H1 (cell line): ENCODE measurements around the gene PFN3. TPM values are rescaled to one million over a fixed set of nuclear protein-coding genes. Genes with fewer than 3 reads are reported as not detected.

Experiments used
- CTCF ChIA-PET: fragments of 300-600 bp; sonication (Branson Sonifier 250); formaldehyde crosslinking; loops from one replicate; lab custom pipeline; 2021; ENCODE audit not compliant: partially characterized antibody; lab: Charles Lee
- POLR2A ChIA-PET: fragments of 300-600 bp; sonication (Branson Sonifier 250); formaldehyde crosslinking; loops from one replicate; lab custom pipeline; 2021; ENCODE audit warnings: inconsistent platforms; ENCODE audit not compliant: partially characterized antibody; lab: Charles Lee
- DNase-seq, 2 experiments: peaks; one replicate each; pipeline versions ENCODE4 v3.0.0 to v3.0.0-alpha.2; 2010 to 2022; ENCODE audit warnings: low spot score in 2 of 2, low read depth in 1 of 2, mixed read lengths in 1 of 2
- FAIRE-seq: peaks from 2 replicates; lab custom pipeline; 2011; peaks lifted over from hg19 to GRCh38; lab: Jason Lieb, UNC
- H2AFZ ChIP-seq: 2 replicates; pipeline ENCODE4 v1.8.1; 2012; ENCODE audit warnings: low read length, inconsistent platforms
- H2AK5ac ChIP-seq: 2 replicates; pipeline ENCODE4 v1.6.1; 2013; ENCODE audit warnings: low read depth, low read length
- H2BK120ac ChIP-seq: replicated peaks from 2 replicates; pipeline ENCODE3; 2013; ENCODE audit warnings: low read depth, low read length, inconsistent platforms
- H2BK12ac ChIP-seq: 2 replicates; pipeline ENCODE4 v1.6.1; 2013; ENCODE audit warnings: low read depth, low read length
- H2BK15ac ChIP-seq: 2 replicates; pipeline ENCODE4 v1.6.1; 2013; ENCODE audit warnings: low read length
- H2BK20ac ChIP-seq: 2 replicates; pipeline ENCODE4 v1.6.1; 2013; ENCODE audit warnings: low read length
- H2BK5ac ChIP-seq: 2 replicates; pipeline ENCODE4 v1.6.1; 2013; ENCODE audit warnings: low read depth, low read length
- H3K14ac ChIP-seq: 2 replicates; pipeline ENCODE4 v1.6.1; 2013; ENCODE audit warnings: inconsistent platforms; ENCODE audit not compliant: insufficient read length
- H3K18ac ChIP-seq: 2 replicates; pipeline ENCODE4 v1.6.1; 2013; ENCODE audit warnings: low read length; ENCODE audit errors: extremely low read depth
- H3K23ac ChIP-seq: 2 replicates; pipeline ENCODE4 v1.6.1; 2013; ENCODE audit warnings: inconsistent platforms; ENCODE audit not compliant: insufficient read length
- H3K23me2 ChIP-seq: 2 replicates; pipeline ENCODE4 v1.6.1; 2013; ENCODE audit warnings: low read depth, low read length
- H3K27ac ChIP-seq: 2 replicates; pipeline ENCODE4 v1.6.1; 2011; ENCODE audit warnings: low read depth, low read length, inconsistent platforms
- H3K27me3 ChIP-seq, 4 experiments: replicated peaks in 1 of 4; 1 replicate in 1 of 4; 2 replicates in 3 of 4; pipeline versions ENCODE4 v1.6.1 to v1.8.1; 2011 to 2013; ENCODE audit warnings: low read length in 3 of 4, mild to moderate bottlenecking in 3 of 4, inconsistent platforms in 2 of 4, mixed read lengths in 2 of 4, moderate library complexity in 1 of 4; ENCODE audit not compliant: control insufficient read depth in 3 of 4, insufficient read depth in 3 of 4; ENCODE audit errors: extremely low read depth in 1 of 4
- H3K36me3 ChIP-seq, 4 experiments: 2 replicates each; pipeline versions ENCODE4 v1.6.1 to v1.8.1; 2011 to 2013; ENCODE audit warnings: mild to moderate bottlenecking in 4 of 4, low read length in 3 of 4, moderate library complexity in 2 of 4, control low read depth in 1 of 4, inconsistent platforms in 1 of 4; ENCODE audit not compliant: insufficient read depth in 4 of 4, control insufficient read depth in 2 of 4
- H3K4ac ChIP-seq: replicated peaks from 2 replicates; pipeline ENCODE3; 2013; ENCODE audit warnings: low read length, low read depth, mixed read lengths, inconsistent platforms; ENCODE audit not compliant: insufficient read length
- H3K4me1 ChIP-seq, 4 experiments: replicated peaks in 1 of 4; 1 replicate in 1 of 4; 2 replicates in 3 of 4; pipeline versions ENCODE4 v1.6.1 to v1.8.1; 2011 to 2013; ENCODE audit warnings: low read length in 3 of 4, inconsistent platforms in 2 of 4, mixed read lengths in 1 of 4; ENCODE audit not compliant: insufficient read depth in 4 of 4, control insufficient read depth in 3 of 4
- H3K4me2 ChIP-seq, 2 experiments: 2 replicates each; pipeline versions ENCODE4 v1.6.1 to v1.8.1; 2011 to 2013; ENCODE audit warnings: low read depth in 2 of 2, low read length in 2 of 2, control low read depth in 1 of 2, inconsistent platforms in 1 of 2, mild to moderate bottlenecking in 1 of 2; ENCODE audit not compliant: insufficient read depth in 1 of 2
- H3K4me3 ChIP-seq, 4 experiments: fragments of 200-600, 300-600 bp in 1 of 4; sonication (generic), shearing (Covaris generic), sonication (Bioruptor Twin) in 1 of 4; 2 replicates each; pipeline versions ENCODE4 v1.5.1 to v1.8.1; 2011 to 2016; ENCODE audit warnings: low read length in 4 of 4, low read depth in 3 of 4, control low read depth in 2 of 4, inconsistent platforms in 2 of 4, mild to moderate bottlenecking in 2 of 4, mixed read lengths in 1 of 4, moderate library complexity in 1 of 4; ENCODE audit not compliant: insufficient read depth in 2 of 4; ENCODE audit errors: extremely low read depth in 1 of 4
- H3K56ac ChIP-seq: replicated peaks from 2 replicates; pipeline ENCODE3; 2013; ENCODE audit warnings: low read depth, mild to moderate bottlenecking, mixed read lengths, low read length, inconsistent platforms; ENCODE audit not compliant: insufficient read length
- H3K79me1 ChIP-seq: 2 replicates; pipeline ENCODE4 v1.6.1; 2013; ENCODE audit warnings: low read depth, low read length, control low read depth
- H3K79me2 ChIP-seq, 2 experiments: 2 replicates each; pipeline versions ENCODE4 v1.6.1 to v1.8.1; 2012 to 2013; ENCODE audit warnings: low read length in 2 of 2, mild to moderate bottlenecking in 2 of 2, inconsistent platforms in 1 of 2; ENCODE audit not compliant: insufficient read depth in 2 of 2, control insufficient read depth in 1 of 2
- H3K9ac ChIP-seq, 4 experiments: replicated peaks in 1 of 4; 1 replicate in 1 of 4; 2 replicates in 3 of 4; pipeline versions ENCODE4 v1.6.1 to v1.8.1; 2011 to 2013; ENCODE audit warnings: low read depth in 3 of 4, low read length in 3 of 4, control low read depth in 2 of 4, mild to moderate bottlenecking in 2 of 4, moderate library complexity in 2 of 4, inconsistent platforms in 1 of 4; ENCODE audit errors: extremely low read depth in 1 of 4
- H3K9me3 ChIP-seq, 2 experiments: 2 replicates each; pipeline versions ENCODE4 v1.6.1 to v1.8.1; 2012 to 2013; ENCODE audit warnings: mild to moderate bottlenecking in 2 of 2, moderate library complexity in 2 of 2, control low read depth in 1 of 2, inconsistent platforms in 1 of 2, low read depth in 1 of 2, low read length in 1 of 2, mixed read lengths in 1 of 2; ENCODE audit not compliant: insufficient read depth in 2 of 2
- H4K20me1 ChIP-seq, 2 experiments: replicated peaks in 1 of 2; 2 replicates each; pipeline versions ENCODE3 to v1.8.1; 2011 to 2013; ENCODE audit warnings: inconsistent platforms in 2 of 2, low read length in 2 of 2, mild to moderate bottlenecking in 1 of 2; ENCODE audit not compliant: insufficient read depth in 2 of 2, control insufficient read depth in 1 of 2
- H4K5ac ChIP-seq: 2 replicates; pipeline ENCODE4 v1.6.1; 2013; ENCODE audit warnings: low read length, low read depth, mixed read lengths, inconsistent platforms; ENCODE audit not compliant: insufficient read length
- H4K8ac ChIP-seq: 2 replicates; pipeline ENCODE4 v1.8.0; 2013; ENCODE audit warnings: mild to moderate bottlenecking, moderate library complexity, low read length, inconsistent platforms; ENCODE audit not compliant: insufficient read depth; ENCODE audit errors: extremely low read depth
- H4K91ac ChIP-seq: replicated peaks from 2 replicates; pipeline ENCODE3; 2013; ENCODE audit warnings: low read length, mixed read lengths, inconsistent platforms; ENCODE audit not compliant: insufficient read length
- E2F6 ChIP-seq: IDR thresholded peaks from 2 replicates; pipeline ENCODE4 v1.6.1; 2012; ENCODE audit warnings: inconsistent platforms
- EGR1 ChIP-seq: IDR thresholded peaks from 2 replicates; pipeline ENCODE4 v1.6.1; 2011; ENCODE audit warnings: low read depth, low read length, borderline replicate concordance
- GABPA ChIP-seq: IDR thresholded peaks from 2 replicates; pipeline ENCODE4 v1.6.1; 2011; ENCODE audit warnings: mild to moderate bottlenecking, low read length, moderate library complexity, borderline replicate concordance; ENCODE audit not compliant: insufficient read depth
- JUND ChIP-seq: IDR thresholded peaks from 2 replicates; pipeline ENCODE4 v1.6.1; 2011; ENCODE audit warnings: mild to moderate bottlenecking, improper control_type of control experiment, low read length
- KDM1A ChIP-seq: fragments of 200-600, 300-600 bp; sonication (generic); IDR thresholded peaks from 2 replicates; pipeline ENCODE4 v1.7.1; 2016; ENCODE audit warnings: mild to moderate bottlenecking, low read length, borderline replicate concordance
- RBBP5 ChIP-seq: IDR thresholded peaks from 2 replicates; pipeline ENCODE4 v1.7.1; 2012; ENCODE audit warnings: low read depth, mild to moderate bottlenecking, inconsistent platforms, low read length, moderate library complexity, borderline replicate concordance
- RNF2 ChIP-seq: fragments of 200-900, 300-1000 bp; sonication (generic); IDR thresholded peaks from 2 replicates; pipeline ENCODE4 v1.7.1; 2016; ENCODE audit warnings: borderline replicate concordance, low read depth, mild to moderate bottlenecking, antibody characterized with exemption, low read length; ENCODE audit not compliant: poor library complexity, severe bottlenecking; ENCODE audit errors: missing control alignments
- SIN3A ChIP-seq, 2 experiments: IDR thresholded peaks in 1 of 2; conservative IDR thresholded peaks in 1 of 2; 2 replicates each; pipeline ENCODE4 v1.6.1; 2011 to 2012; ENCODE audit warnings: low read length in 2 of 2, improper control_type of control experiment in 1 of 2, low read depth in 1 of 2, mild to moderate bottlenecking in 1 of 2
- TCF12 ChIP-seq: IDR thresholded peaks from 2 replicates; pipeline ENCODE4 v1.6.1; 2011; ENCODE audit warnings: low read depth, mild to moderate bottlenecking, low read length
- WGBS, 2 experiments: shearing (Covaris generic) in 1 of 2; methylation state at CpG; one replicate each; pipeline versions ENCODE4 v1.1.6 to v1.1.7; 2013 to 2015; ENCODE audit warnings: low lambda C conversion rate in 2 of 2, mixed read lengths in 2 of 2, inconsistent platforms in 1 of 2, low coverage in 1 of 2, missing lambda C conversion rate in 1 of 2; ENCODE audit not compliant: insufficient replicate concordance in 2 of 2, insufficient coverage in 1 of 2, insufficient read length in 1 of 2; ENCODE audit errors: extremely low coverage in 1 of 2, missing lambda C conversion rate in 1 of 2; 5-methylcytosine and 5-hydroxymethylcytosine counted together
- polyA plus RNA-seq, 7 experiments: library from polyadenylated mRNA; depleted of rRNA in 3 of 7; stranded (reverse) in 5 of 7; unstranded in 2 of 7; fragments of >200 nt in 5 of 7; fragments of 200-250 nt in 2 of 7; gene quantifications; 1 replicate in 5 of 7; 2 replicates in 1 of 7; 4 replicates in 1 of 7; pipeline versions ENCODE4 v1.2.1 to v1.2.3, GENCODE V29; 2011 to 2013; ENCODE audit warnings: missing spikeins in 2 of 7, mixed read lengths in 2 of 7
- total RNA-seq: library from RNA; stranded (reverse); fragmentation: NEBNext Ultra II Directional; extraction: Animal tissue kit (Norgen Biotek cat#: 25700); gene quantifications from 2 replicates; pipeline ENCODE4 v1.2.1, GENCODE V29; 2021

The PFN3 gene
- total and polyA plus RNA-seq, 2 of the 8 experiments (the other 6 are each of a cell fraction or from before 2014, with no cell fraction given): not detected

- no peak overlapping the region for H2BK20ac ChIP-seq
- peaks cover 0 to 39% (median 19%) of the 10 kb centered on the region in 4 experiments; a peak in 6 of 7 replicates for H3K4me1 ChIP-seq
- no peak overlapping the region for H2AFZ ChIP-seq
- 0 out of 2 replicates have a peak overlapping the region, but pooled peaks have one; percentile 39 for H2BK12ac ChIP-seq
- no peak overlapping the region for H4K5ac ChIP-seq
- no peaks in the 10 kb centered on the region for H3K79me2 ChIP-seq
- peaks cover 0 to 19% (median 12%) of the 10 kb centered on the region in 4 experiments; a peak in 5 of 7 replicates for H3K27me3 ChIP-seq
- H3K18ac ChIP-seq: no peak overlapping the region
- no peak overlapping the region for H3K9ac ChIP-seq
- no peak overlapping the region for H3K27ac ChIP-seq
- no peak overlapping the region for H2BK5ac ChIP-seq
- no peak overlapping the region for H3K4me2 ChIP-seq
- peaks cover 3 to 7% of the 10 kb centered on the region in 2 experiments for H4K20me1 ChIP-seq
- H3K4ac ChIP-seq: no peak overlapping the region
- no peak overlapping the region for H3K23ac ChIP-seq
- no peak overlapping the region for H4K91ac ChIP-seq
- ChIA-PET POLR2A (interaction anchor here (0.6 to 67.5 kb wide), 13 partner anchors 20 to 317 kb away, joined by 3 to 3349 read pairs (median 17); partner anchors contain the start of genes DBN1, DOK3, GRK6 and PDLIM7), CTCF (interaction anchor here (1.1 to 23.6 kb wide), 14 partner anchors 8 to 141 kb away, joined by 3 to 430 read pairs (median 10); partner anchors contain the start of genes F12, GRK6, PFN3 and PRR7)
- 87% methylated on average over 16 of the region's 18 CpGs; no CpG with 5 or more reads in 1 of the 2 experiments for WGBS, 2 experiments
- H3K9me3 ChIP-seq: no peaks in the 10 kb centered on the region
- FAIRE-seq (no peak), DNase-seq (no peak)
- H2AK5ac ChIP-seq: peak overlapping the region; percentile 72; the same call in 1 of the 2 replicates
- H4K8ac ChIP-seq: no peak overlapping the region
- no peak overlapping the region for H3K4me3 ChIP-seq
- no peak overlapping the region for H3K56ac ChIP-seq
- 0 out of 2 replicates have a peak overlapping the region, but pooled peaks have one; percentile 16 for H2BK15ac ChIP-seq
- H3K79me1 ChIP-seq: no peaks in the 10 kb centered on the region; the same call in none of the 2 replicates
- no peak overlapping the region for H2BK120ac ChIP-seq
- H3K14ac ChIP-seq: no peak overlapping the region
- H3K36me3 ChIP-seq: no peaks in the 10 kb centered on the region
- peaks cover 15% of the 10 kb centered on the region for H3K23me2 ChIP-seq
- TF ChIP-seq EGR1 (no peak), E2F6 (no peak), TCF12 (no peak), GABPA (no peak), SIN3A (conservative IDR thresholded peaks at IDR 0.05 in 1 of 2, IDR thresholded peaks at IDR 0.05 in 1 of 2; ENCODE audit: low read depth in 1 of 2, low read length in 2 of 2) (no peak), JUND (no peak), KDM1A (no peak), RNF2 (no peak), RBBP5 (no peak)
Measured at GRCh38 chr5:177449140-177450061, 48.9 kb upstream of the PFN3 start.
